ENCODE data around the gene DDI2. TPM values are rescaled to one million over a fixed set of nuclear protein-coding genes. Genes with fewer than 3 reads are reported as not detected.

DDI2 gene
- total and polyA plus RNA-seq, 5 experiments from 2014 or later, result 4.5 to 47.1 (median 6.1) TPM

- POLR2A ChIA-PET, result interaction anchor here (0.7 kb wide), 1 partner anchor 171 kb away, joined by 3 read pairs; no protein-coding TSS in a partner anchor
- Mint-ChIP-seq H3K4me1 (peaks cover 28 to 56% (median 40%) of the 10 kb centered on the region in 4 donors), H3K9me3 (no peaks in the 10 kb centered on the region), H3K36me3 (peaks cover 0 to 14% (median 0%) of the 10 kb centered on the region in 3 donors), H3K27me3 (no peaks in the 10 kb centered on the region), H3K27ac (peak overlapping the region in 3 of 10 donors; percentile 46 to 71 (median 65)), H3K4me3 (no peak overlapping the region)
- ATAC-seq (no peak), DNase-seq (no peak)
Measured at GRCh38 chr1:15701784-15702183, 84.5 kb downstream of the DDI2 start.

GRCh38 chr1:15702722-15703550, 85.7 kb downstream of the DDI2 start:
- Mint-ChIP-seq H3K4me1 (peaks cover 20 to 50% (median 31%) of the 10 kb centered on the region in 4 donors), H3K9me3 (no peaks in the 10 kb centered on the region), H3K4me3 (peak overlapping the region in 1 of 10 donors; percentile 51), H3K36me3 (peaks cover 0 to 14% (median 0%) of the 10 kb centered on the region in 3 donors), H3K27me3 (no peaks in the 10 kb centered on the region), H3K27ac (peak overlapping the region in 2 of 10 donors; percentile 6 to 55)
- ATAC-seq (no peak), DNase-seq (no peak)
- POLR2A ChIA-PET, result interaction anchor here (0.6 to 0.7 kb wide), 2 partner anchors 171 to 172 kb away, joined by 3 read pairs; no protein-coding TSS in a partner anchor

- Mint-ChIP-seq H3K4me3 (no peak overlapping the region), H3K27me3 (no peaks in the 10 kb centered on the region), H3K36me3 (peaks cover 0 to 14% (median 0%) of the 10 kb centered on the region in 3 donors), H3K9me3 (no peaks in the 10 kb centered on the region), H3K27ac (peak overlapping the region in 2 of 10 donors; percentile 6 to 55), H3K4me1 (peaks cover 16 to 46% (median 30%) of the 10 kb centered on the region in 4 donors)
- POLR2A ChIA-PET, result interaction anchor here (0.6 kb wide), 1 partner anchor 81 kb away, joined by 6 read pairs; no protein-coding TSS in a partner anchor
- DNase-seq (no peak), ATAC-seq (no peak)
Measured at GRCh38 chr1:15703562-15703961, 86.3 kb downstream of the DDI2 start.

GRCh38 chr1:15704526-15705183, 87.4 kb downstream of the DDI2 start:
- H3K4me1 Mint-ChIP-seq, result peaks cover 15 to 43% (median 32%) of the 10 kb centered on the region in 4 donors
- H3K27me3 Mint-ChIP-seq, result no peaks in the 10 kb centered on the region
- ATAC-seq (no peak), DNase-seq (no peak)
- no peaks in the 10 kb centered on the region for H3K9me3 Mint-ChIP-seq
- peaks cover 0 to 14% (median 0%) of the 10 kb centered on the region in 3 donors for H3K36me3 Mint-ChIP-seq
- H3K27ac Mint-ChIP-seq, result peak overlapping the region in 1 of 10 donors; percentile 8
- POLR2A ChIA-PET, result interaction anchor here (0.6 kb wide), 1 partner anchor 54 kb away, joined by 3 read pairs; no protein-coding TSS in a partner anchor
- H3K4me3 Mint-ChIP-seq, result no peak overlapping the region

- no peak for DNase-seq
- ATAC-seq, result no peak
- no peaks in the 10 kb centered on the region for H3K27me3 Mint-ChIP-seq
- peaks cover 16 to 45% (median 33%) of the 10 kb centered on the region in 4 donors for H3K4me1 Mint-ChIP-seq
- no peak overlapping the region for H3K4me3 Mint-ChIP-seq
- H3K27ac Mint-ChIP-seq, result peak overlapping the region in 1 of 10 donors; percentile 8
- POLR2A ChIA-PET, result interaction anchor here (0.6 kb wide), 1 partner anchor 54 kb away, joined by 3 read pairs; no protein-coding TSS in a partner anchor
- H3K9me3 Mint-ChIP-seq, result no peaks in the 10 kb centered on the region
- H3K36me3 Mint-ChIP-seq, result peaks cover 0 to 14% (median 0%) of the 10 kb centered on the region in 3 donors
Measured at GRCh38 chr1:15705184-15705566, 87.9 kb downstream of the DDI2 start.

- Mint-ChIP-seq H3K4me3 (no peak overlapping the region), H3K4me1 (peaks cover 14 to 45% (median 29%) of the 10 kb centered on the region in 4 donors), H3K27ac (peak overlapping the region in 2 of 10 donors; percentile 48 to 51), H3K9me3 (no peaks in the 10 kb centered on the region), H3K36me3 (peaks cover 0 to 12% (median 0%) of the 10 kb centered on the region in 3 donors), H3K27me3 (no peaks in the 10 kb centered on the region)
- ATAC-seq (no peak), DNase-seq (no peak)
- POLR2A ChIA-PET, result no interaction called here
Measured at GRCh38 chr1:15706751-15707150, 89.5 kb downstream of the DDI2 start.

GRCh38 chr1:15707239-15707925, 90.1 kb downstream of the DDI2 start:
- Mint-ChIP-seq H3K36me3 (peaks cover 0 to 12% (median 0%) of the 10 kb centered on the region in 3 donors), H3K4me1 (peaks cover 18 to 46% (median 28%) of the 10 kb centered on the region in 4 donors), H3K9me3 (no peaks in the 10 kb centered on the region), H3K27me3 (no peaks in the 10 kb centered on the region), H3K4me3 (no peak overlapping the region), H3K27ac (no peak overlapping the region)
- POLR2A ChIA-PET, result no interaction called here
- no peak for ATAC-seq
- no peak for DNase-seq

GRCh38 chr1:15708486-15709137, 91.4 kb downstream of the DDI2 start:
- Mint-ChIP-seq H3K4me3 (no peak overlapping the region), H3K9me3 (no peaks in the 10 kb centered on the region), H3K27me3 (no peaks in the 10 kb centered on the region), H3K4me1 (peaks cover 13 to 37% (median 25%) of the 10 kb centered on the region in 4 donors), H3K36me3 (peaks cover 0 to 12% (median 0%) of the 10 kb centered on the region in 3 donors), H3K27ac (peak overlapping the region in 1 of 10 donors; percentile 5)
- DNase-seq (no peak), ATAC-seq (no peak)
- POLR2A ChIA-PET, result interaction anchor here (0.6 to 1.1 kb wide), 2 partner anchors 11 to 134 kb away, joined by 3 to 5 read pairs; no protein-coding TSS in a partner anchor

- no peak overlapping the region for H3K4me3 Mint-ChIP-seq
- no peaks in the 10 kb centered on the region for H3K9me3 Mint-ChIP-seq
- ATAC-seq, result no peak
- peaks cover 0 to 12% (median 0%) of the 10 kb centered on the region in 3 donors for H3K36me3 Mint-ChIP-seq
- H3K4me1 Mint-ChIP-seq, result peaks cover 12 to 34% (median 23%) of the 10 kb centered on the region in 4 donors
- H3K27me3 Mint-ChIP-seq, result no peaks in the 10 kb centered on the region
- DNase-seq, result no peak
- POLR2A ChIA-PET, result interaction anchor here (0.6 to 1.1 kb wide), 2 partner anchors 12 to 135 kb away, joined by 3 to 5 read pairs; no protein-coding TSS in a partner anchor
- H3K27ac Mint-ChIP-seq, result no peak overlapping the region
Measured at GRCh38 chr1:15709226-15709625, 92.0 kb downstream of the DDI2 start.

- no peak overlapping the region for H3K4me3 Mint-ChIP-seq
- peak overlapping the region in 1 of 10 donors; percentile 32 for H3K27ac Mint-ChIP-seq
Measured at GRCh38 chr1:15712168-15712567, 94.9 kb downstream of the DDI2 start.

GRCh38 chr1:15714406-15715136, 97.3 kb downstream of the DDI2 start:
- DNase-seq (no peak), ATAC-seq (no peak)
- H3K27ac Mint-ChIP-seq, result peak overlapping the region in 4 of 10 donors; percentile 15 to 69 (median 22)
- H3K9me3 Mint-ChIP-seq, result no peaks in the 10 kb centered on the region
- POLR2A ChIA-PET, result interaction anchor here (0.6 to 0.7 kb wide), 2 partner anchors 30 to 144 kb away, joined by 4 to 6 read pairs; no protein-coding TSS in a partner anchor
- no peaks in the 10 kb centered on the region for H3K27me3 Mint-ChIP-seq
- H3K36me3 Mint-ChIP-seq, result peaks cover 0 to 44% (median 0%) of the 10 kb centered on the region in 3 donors
- peaks cover under 1 to 11% (median 7%) of the 10 kb centered on the region in 4 donors for H3K4me1 Mint-ChIP-seq
- no peak overlapping the region for H3K4me3 Mint-ChIP-seq

More at GRCh38 chr1:15712168-15712567, 94.9 kb downstream of the DDI2 start:
- no peak for DNase-seq
- Mint-ChIP-seq H3K9me3 (no peaks in the 10 kb centered on the region), H3K4me1 (peaks cover 0 to 17% (median 10%) of the 10 kb centered on the region in 4 donors), H3K36me3 (peaks cover 0 to 22% (median 0%) of the 10 kb centered on the region in 3 donors), H3K27me3 (no peaks in the 10 kb centered on the region)
- no peak for ATAC-seq
- POLR2A ChIA-PET, result interaction anchor here (0.6 kb wide), 2 partner anchors 15 to 46 kb away, joined by 3 to 5 read pairs; no protein-coding TSS in a partner anchor
